CD14-positive monocyte (primary cell): ENCODE data around the gene CEP97. TPM values are rescaled to one million over a fixed set of nuclear protein-coding genes. Genes with fewer than 3 reads are reported as not detected.
A peak's percentile ranks its signal among the peaks of the same experiment; 100 is the strongest.

Experiments
- DNase-seq, 3 donors: peaks; one replicate each; pipeline ENCODE4 v3.0.0-alpha.2; 2011 to 2022
- H2AFZ ChIP-seq: 2 replicates; pipeline ENCODE4 v1.6.0; 2012; ENCODE audit warnings: mild to moderate bottlenecking, low read depth, low read length, inconsistent platforms; ENCODE audit not compliant: insufficient read depth, poor library complexity, severe bottlenecking
- H3K27ac ChIP-seq, 2 donors: 1 replicate in 1 of 2; 2 replicates in 1 of 2; pipeline ENCODE4 v1.5.1; 2012 to 2013; ENCODE audit warnings: low read length in 2 of 2, control low read depth in 1 of 2, inconsistent platforms in 1 of 2, low read depth in 1 of 2, mild to moderate bottlenecking in 1 of 2
- H3K27me3 ChIP-seq, 2 donors: one replicate each; pipeline versions ENCODE4 v1.6.0 to v1.6.1; 2011 to 2013; ENCODE audit warnings: low read length in 2 of 2; ENCODE audit not compliant: control insufficient read depth in 2 of 2, insufficient read depth in 2 of 2
- H3K36me3 ChIP-seq, 2 donors: replicated peaks in 1 of 2; 1 replicate in 1 of 2; 2 replicates in 1 of 2; pipeline versions ENCODE4 v1.5.1 to v1.6.1; 2012 to 2013; ENCODE audit warnings: low read length in 2 of 2, control low read depth in 1 of 2, inconsistent platforms in 1 of 2, mild to moderate bottlenecking in 1 of 2; ENCODE audit not compliant: insufficient read depth in 2 of 2, control insufficient read depth in 1 of 2
- H3K4me1 ChIP-seq, 2 donors: 1 replicate in 1 of 2; 2 replicates in 1 of 2; pipeline versions ENCODE4 v1.5.1 to v1.6.1; 2012 to 2013; ENCODE audit warnings: low read length in 2 of 2, control low read depth in 1 of 2, inconsistent platforms in 1 of 2, mild to moderate bottlenecking in 1 of 2, moderate library complexity in 1 of 2; ENCODE audit not compliant: insufficient read depth in 2 of 2, control insufficient read depth in 1 of 2
- H3K4me2 ChIP-seq: replicated peaks from 2 replicates; pipeline ENCODE3; 2012; ENCODE audit warnings: low read length, moderate library complexity, mild to moderate bottlenecking; ENCODE audit not compliant: poor library complexity, severe bottlenecking; ENCODE audit errors: extremely low read depth
- H3K4me3 ChIP-seq, 3 experiments: fragments of 200-600 bp in 1 of 3; sonication (generic) in 1 of 3; replicated peaks in 1 of 3; 1 replicate in 2 of 3; 2 replicates in 1 of 3; pipeline ENCODE4 v1.5.1; 2011 to 2013; ENCODE audit warnings: low read length in 3 of 3, mild to moderate bottlenecking in 3 of 3, control low read depth in 2 of 3, low read depth in 2 of 3, inconsistent platforms in 1 of 3, moderate library complexity in 1 of 3
- H3K79me2 ChIP-seq: 2 replicates; pipeline ENCODE4 v1.6.0; 2012; ENCODE audit warnings: mild to moderate bottlenecking, control low read depth, inconsistent platforms, low read length, moderate library complexity; ENCODE audit not compliant: insufficient read depth
- H3K9ac ChIP-seq: 2 replicates; pipeline ENCODE4 v1.6.0; 2017; ENCODE audit warnings: low read length, mild to moderate bottlenecking; ENCODE audit not compliant: insufficient read depth, poor library complexity, severe bottlenecking
- H3K9me3 ChIP-seq, 2 donors: replicated peaks in 1 of 2; 1 replicate in 1 of 2; 2 replicates in 1 of 2; pipeline versions ENCODE4 v1.5.1 to v1.6.1; 2012 to 2013; ENCODE audit warnings: low read length in 2 of 2, control low read depth in 1 of 2; ENCODE audit not compliant: control insufficient read depth in 1 of 2, insufficient read depth in 1 of 2
- H4K20me1 ChIP-seq: 2 replicates; pipeline ENCODE4 v1.6.0; 2012; ENCODE audit warnings: mild to moderate bottlenecking, low read length, control low read depth, moderate library complexity; ENCODE audit not compliant: insufficient read depth
- H3K27ac Mint-ChIP-seq, 7 donors: one replicate each; pipeline ENCODE4 v1.8.0; 2020; ENCODE audit warnings: mild to moderate bottlenecking in 7 of 7, mixed read lengths in 7 of 7, moderate library complexity in 6 of 7, inconsistent platforms in 2 of 7
- H3K27me3 Mint-ChIP-seq, 3 donors: one replicate each; pipeline ENCODE4 v1.8.0; 2021 to 2022; ENCODE audit warnings: low read depth in 3 of 3, mild to moderate bottlenecking in 3 of 3, mixed read lengths in 3 of 3, moderate library complexity in 3 of 3, inconsistent platforms in 1 of 3
- H3K36me3 Mint-ChIP-seq, 2 donors: one replicate each; pipeline ENCODE4 v1.8.0; 2020; ENCODE audit warnings: mixed read lengths in 2 of 2, inconsistent platforms in 1 of 2, mild to moderate bottlenecking in 1 of 2
- H3K4me1 Mint-ChIP-seq: one replicate; pipeline ENCODE4 v1.8.0; 2020; ENCODE audit warnings: mild to moderate bottlenecking, mixed read lengths
- H3K4me3 Mint-ChIP-seq, 2 donors: one replicate each; pipeline ENCODE4 v1.8.0; 2020; ENCODE audit warnings: mild to moderate bottlenecking in 2 of 2, mixed read lengths in 2 of 2, moderate library complexity in 1 of 2
- H3K9me3 Mint-ChIP-seq, 7 donors: one replicate each; pipeline ENCODE4 v1.8.0; 2020 to 2022; ENCODE audit warnings: mixed read lengths in 7 of 7, mild to moderate bottlenecking in 6 of 7, moderate library complexity in 6 of 7, inconsistent platforms in 2 of 7
- WGBS: methylation state at CpG from one replicate; pipeline ENCODE4 v1.1.5; 2013; ENCODE audit warnings: missing lambda C conversion rate; ENCODE audit not compliant: insufficient coverage; 5-methylcytosine and 5-hydroxymethylcytosine counted together
- intact Hi-C, 2 donors: fragments of 100-400 bp; cut with micrococcal nuclease; formaldehyde crosslinking; loops; one replicate each; pipeline versions ENCODE4 v1.15.0 to v1.15.1; 2023
- polyA plus RNA-seq, 3 donors: library from polyadenylated mRNA; depleted of rRNA in 1 of 3; unstranded in 2 of 3; stranded (reverse) in 1 of 3; fragments of 300-500 nt in 2 of 3; fragments of >200 nt in 1 of 3; fragmentation: Illumina TruSeq in 2 of 3; gene quantifications; 1 replicate in 2 of 3; 2 replicates in 1 of 3; pipeline ENCODE4 v1.2.3, GENCODE V29; 2012 to 2021
- TF ChIP-seq, protein P1 (sequence below): fragments of 200-600 bp; IDR thresholded peaks from one replicate; pipeline ENCODE4 v1.8.0; 2022; ENCODE audit warnings: antibody characterized with exemption, mild to moderate bottlenecking

CEP97 gene
- polyA plus RNA-seq, 3 donors: 0.79 to 1.7 (median 1.5) TPM

DNA sequence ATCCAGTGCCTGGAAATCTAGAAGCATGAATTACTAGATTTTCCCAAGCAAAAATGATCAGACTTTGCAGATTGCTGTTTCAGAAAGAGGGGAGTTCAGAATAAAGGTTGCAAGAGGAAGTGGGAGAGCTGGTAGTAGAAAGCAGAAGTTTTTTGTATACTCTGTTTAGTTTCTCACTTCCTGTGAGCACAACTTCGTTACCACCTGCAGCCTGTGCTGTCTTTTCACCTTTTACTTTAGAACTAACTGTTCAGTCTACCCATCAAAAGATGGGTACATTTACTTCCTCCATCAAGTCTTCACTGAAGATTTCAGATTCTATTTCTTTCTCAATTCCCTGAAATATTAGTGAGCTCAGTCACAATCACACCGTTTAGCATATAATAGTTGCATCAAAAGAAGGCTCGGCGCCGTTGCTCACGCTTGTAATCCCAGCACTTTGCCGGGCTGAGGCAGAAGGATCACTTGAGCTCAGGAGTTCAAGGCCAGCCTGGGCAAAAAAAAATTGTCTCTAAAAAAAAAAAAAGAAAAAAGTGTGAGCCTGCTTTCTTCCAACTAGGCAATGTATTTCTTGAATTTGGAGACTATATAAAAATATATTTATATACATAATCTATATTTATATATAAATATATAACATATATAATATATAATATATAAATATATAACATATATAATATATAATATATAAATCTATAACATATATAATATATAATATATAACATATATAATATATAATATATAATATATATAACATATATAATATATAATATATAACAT, 1.8 kb upstream of the CEP97 start:
- no peaks in the 10 kb centered on the region for H3K27me3 Mint-ChIP-seq
- peaks cover 0 to 2% (median 0%) of the 10 kb centered on the region in 7 donors for H3K9me3 Mint-ChIP-seq
- 41% methylated on average over 6 of the region's 7 CpGs for WGBS
- H3K9me3 ChIP-seq: no peaks in the 10 kb centered on the region
- peak overlapping the region in 1 of 2 donors; percentile 71 for H3K4me3 Mint-ChIP-seq
- intact Hi-C loops: loop anchor here in 1 of 2 donors (5.0 kb wide), 1 partner anchor 35 kb away; the partner anchor contains the start of gene RPL24
- TF ChIP-seq, protein P1, sequence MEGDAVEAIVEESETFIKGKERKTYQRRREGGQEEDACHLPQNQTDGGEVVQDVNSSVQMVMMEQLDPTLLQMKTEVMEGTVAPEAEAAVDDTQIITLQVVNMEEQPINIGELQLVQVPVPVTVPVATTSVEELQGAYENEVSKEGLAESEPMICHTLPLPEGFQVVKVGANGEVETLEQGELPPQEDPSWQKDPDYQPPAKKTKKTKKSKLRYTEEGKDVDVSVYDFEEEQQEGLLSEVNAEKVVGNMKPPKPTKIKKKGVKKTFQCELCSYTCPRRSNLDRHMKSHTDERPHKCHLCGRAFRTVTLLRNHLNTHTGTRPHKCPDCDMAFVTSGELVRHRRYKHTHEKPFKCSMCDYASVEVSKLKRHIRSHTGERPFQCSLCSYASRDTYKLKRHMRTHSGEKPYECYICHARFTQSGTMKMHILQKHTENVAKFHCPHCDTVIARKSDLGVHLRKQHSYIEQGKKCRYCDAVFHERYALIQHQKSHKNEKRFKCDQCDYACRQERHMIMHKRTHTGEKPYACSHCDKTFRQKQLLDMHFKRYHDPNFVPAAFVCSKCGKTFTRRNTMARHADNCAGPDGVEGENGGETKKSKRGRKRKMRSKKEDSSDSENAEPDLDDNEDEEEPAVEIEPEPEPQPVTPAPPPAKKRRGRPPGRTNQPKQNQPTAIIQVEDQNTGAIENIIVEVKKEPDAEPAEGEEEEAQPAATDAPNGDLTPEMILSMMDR: no peak
- peaks cover 14% of the 10 kb centered on the region for H3K79me2 ChIP-seq
- peak overlapping the region in 1 of 3 experiments; percentile 16 for H3K4me3 ChIP-seq
- peak overlapping the region in 1 of 2 donors; percentile 70 for H3K27ac ChIP-seq
- H3K4me1 ChIP-seq: peaks cover 48 to 55% of the 10 kb centered on the region in 2 donors
- peaks cover 0 to 4% of the 10 kb centered on the region in 2 donors for H3K36me3 Mint-ChIP-seq
- peak in 2 of 3 donors; percentile 44 to 52 for DNase-seq
- peaks cover 44% of the 10 kb centered on the region for H3K4me1 Mint-ChIP-seq
- H3K4me2 ChIP-seq: peak overlapping the region; percentile 23
- no peak overlapping the region for H3K9ac ChIP-seq
- peaks cover 0 to under 1% of the 10 kb centered on the region in 2 donors for H3K36me3 ChIP-seq
- no peak overlapping the region for H2AFZ ChIP-seq
- no peaks in the 10 kb centered on the region for H4K20me1 ChIP-seq
- H3K27me3 ChIP-seq: no peaks in the 10 kb centered on the region
- peak overlapping the region in 6 of 7 donors; percentile 10 to 84 (median 58) for H3K27ac Mint-ChIP-seq

DNA sequence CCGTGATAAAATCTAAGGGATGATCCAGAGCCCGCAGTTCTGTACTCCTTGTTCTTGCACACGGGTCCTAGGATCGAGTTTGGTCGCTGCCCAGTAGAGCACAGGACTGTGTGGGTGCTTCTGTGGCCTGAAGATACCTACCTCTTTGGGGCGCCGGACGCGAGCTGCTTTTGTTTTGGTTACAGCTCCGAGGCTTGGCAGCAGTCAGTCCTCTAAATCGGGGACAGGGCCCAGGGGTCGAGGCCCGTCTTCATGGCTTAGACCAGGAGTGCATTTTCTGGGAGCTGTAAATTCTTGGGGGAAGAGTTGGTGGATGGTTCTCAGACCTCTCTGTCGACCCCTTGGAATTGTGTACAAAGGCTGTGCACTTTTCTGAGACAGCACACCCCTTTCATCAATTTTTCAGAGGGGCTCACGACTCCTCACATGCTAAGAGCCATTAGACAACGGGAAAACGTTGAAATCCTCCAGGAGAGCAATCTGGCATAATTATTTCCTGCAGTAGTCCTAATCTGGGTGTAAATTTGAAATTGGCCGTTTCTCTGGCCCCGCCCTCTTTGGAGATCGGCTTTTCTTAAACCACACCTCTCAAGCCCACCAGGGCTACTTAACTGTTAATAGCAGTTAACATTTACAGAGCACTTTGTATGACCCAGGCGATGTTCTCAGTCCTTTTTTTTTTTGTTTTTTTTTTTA, 928 bp downstream of the CEP97 start:
- H3K4me2 ChIP-seq: peak overlapping the region; percentile 97
- peaks cover 6 to 27% of the 10 kb centered on the region in 2 donors for H3K36me3 Mint-ChIP-seq
- H3K36me3 ChIP-seq: peaks cover 5 to 23% of the 10 kb centered on the region in 2 donors
- no peaks in the 10 kb centered on the region for H3K9me3 ChIP-seq
- H4K20me1 ChIP-seq: no peaks in the 10 kb centered on the region
- no peak for DNase-seq
- intact Hi-C loops: loop anchor here (2.0 to 5.0 kb wide), 2 partner anchors 39 to 52 kb away; partner anchors contain the start of genes NXPE3 (in 1 of the 2) and RPL24 (in 1 of the 2)
- H3K27me3 ChIP-seq: no peaks in the 10 kb centered on the region
- H3K4me3 Mint-ChIP-seq: peak overlapping the region; percentile 98 to 99
- H2AFZ ChIP-seq: peak overlapping the region; percentile 100
- H3K79me2 ChIP-seq: peaks cover 14% of the 10 kb centered on the region
- peak overlapping the region; percentile 63 to 99 (median 98) for H3K4me3 ChIP-seq
- 1% methylated on average over 11 of the region's 21 CpGs for WGBS
- peaks cover 37% of the 10 kb centered on the region for H3K4me1 Mint-ChIP-seq
- peak overlapping the region; percentile 12 to 91 for H3K27ac ChIP-seq
- peak overlapping the region; percentile 81 to 97 (median 95) for H3K27ac Mint-ChIP-seq
- peaks cover 0 to 4% (median 2%) of the 10 kb centered on the region in 7 donors for H3K9me3 Mint-ChIP-seq
- TF ChIP-seq, protein P1: no peak
- H3K9ac ChIP-seq: peak overlapping the region; percentile 75
- H3K27me3 Mint-ChIP-seq: peaks cover 0 to 2% (median 0%) of the 10 kb centered on the region in 3 donors
- peaks cover 42 to 43% of the 10 kb centered on the region in 2 donors for H3K4me1 ChIP-seq
